EH (cell line): Measurements from ENCODE around the gene GEMIN8.

ENCODE experiments used
- DNase-seq: peaks from one replicate; pipeline ENCODE4 v3.0.0-alpha.2; 2015; ENCODE audit warnings: low read depth

The GEMIN8 gene

GRCh38 chrX:14029425-14030173 is at the start of gene GEMIN8:
Gene GEMIN8, minus strand, starts transcription at chrX:14029892. Its CDS starts 8,414 bp downstream, at chrX:14021478.
- peak; percentile 90 for DNase-seq

GRCh38 chrX:14076639-14077038 is 46.9 kb upstream of the GEMIN8 start:
- no peak for DNase-seq

- DNase-seq, result peak; percentile 3
These were observed 43.9 kb upstream of the GEMIN8 start for GRCh38 chrX:14073556-14073955.

- no peak for DNase-seq
These were observed 43.4 kb upstream of the GEMIN8 start for GRCh38 chrX:14073071-14073470.

GRCh38 chrX:14065800-14066199 is 36.1 kb upstream of the GEMIN8 start:
- no peak for DNase-seq

- DNase-seq, result no peak
These were observed 35.1 kb upstream of the GEMIN8 start for GRCh38 chrX:14064626-14065432.

GRCh38 chrX:14062524-14062923 is 32.8 kb upstream of the GEMIN8 start:
- no peak for DNase-seq

GRCh38 chrX:14056206-14056605 is 26.5 kb upstream of the GEMIN8 start:
- peak; percentile 38 for DNase-seq

- DNase-seq, result no peak
These were observed 21.7 kb upstream of the GEMIN8 start for GRCh38 chrX:14051416-14051815.

- DNase-seq, result peak; percentile 13
These were observed 21.0 kb upstream of the GEMIN8 start for GRCh38 chrX:14050709-14051108.

GRCh38 chrX:14043209-14043608 is 13.5 kb upstream of the GEMIN8 start:
- DNase-seq, result no peak

- peak; percentile 50 for DNase-seq
These were observed 9.7 kb upstream of the GEMIN8 start for GRCh38 chrX:14039344-14039743.

GRCh38 chrX:14038375-14039085 is 8.8 kb upstream of the GEMIN8 start:
- DNase-seq, result no peak

GRCh38 chrX:14032406-14032805 is 2.7 kb upstream of the GEMIN8 start:
- DNase-seq, result peak; percentile 58

- DNase-seq, result peak; percentile 61
These were observed 460 bp upstream of the GEMIN8 start for GRCh38 chrX:14030174-14030530.

- peak; percentile 9 for DNase-seq
These were observed 660 bp downstream of the GEMIN8 start for GRCh38 chrX:14029039-14029424.

- no peak for DNase-seq
These were observed 1.2 kb downstream of the GEMIN8 start for GRCh38 chrX:14028473-14028872.

GRCh38 chrX:14027511-14028019 is 2.1 kb downstream of the GEMIN8 start:
- peak; percentile 66 for DNase-seq

- no peak for DNase-seq
These were observed 2.7 kb downstream of the GEMIN8 start for GRCh38 chrX:14027036-14027435.

GRCh38 chrX:14026121-14026520 is 3.6 kb downstream of the GEMIN8 start:
- DNase-seq, result no peak

GRCh38 chrX:14022019-14022418 is 7.7 kb downstream of the GEMIN8 start:
- DNase-seq, result no peak

GRCh38 chrX:14017399-14017798 is 12.3 kb downstream of the GEMIN8 start:
- DNase-seq, result no peak

- DNase-seq, result peak; percentile 35
These were observed 13.8 kb downstream of the GEMIN8 start for GRCh38 chrX:14015941-14016340.
